Spleen (tissue), 7 donors: ENCODE measurements around the gene EYS.

Experiments
- CTCF ChIP-seq, 11 experiments: fragments of 200-600 bp in 7 of 11; fragments of 450-650 bp in 4 of 11; sonication (generic) in 4 of 11; IDR thresholded peaks in 8 of 11; conservative IDR thresholded peaks in 3 of 11; 1 replicate in 7 of 11; 2 replicates in 4 of 11; pipeline versions ENCODE4 v1.4.0 to v1.8.0; 2016 to 2021; ENCODE audit warnings: antibody characterized with exemption in 11 of 11, inconsistent platforms in 4 of 11, mild to moderate bottlenecking in 1 of 11
- POLR2A ChIP-seq, 3 donors: fragments of 450-650 bp; IDR thresholded peaks; one replicate each; pipeline ENCODE4 v1.5.1; 2017; ENCODE audit warnings: antibody characterized with exemption in 3 of 3, mild to moderate bottlenecking in 1 of 3
- POLR2AphosphoS5 ChIP-seq, 3 donors: sonication (generic); formaldehyde crosslinking; IDR thresholded peaks; one replicate each; pipeline ENCODE4 v1.5.1; 2017; ENCODE audit warnings: antibody characterized with exemption in 3 of 3
- donor health status: DM: no; HTN: no; CAD: no; lungs with moderate emphysema.
- donor health status: DM: no; HTN: no; CAD: no.
- donor health status: DM: no; HTN: no; CAD: no.

DNA sequence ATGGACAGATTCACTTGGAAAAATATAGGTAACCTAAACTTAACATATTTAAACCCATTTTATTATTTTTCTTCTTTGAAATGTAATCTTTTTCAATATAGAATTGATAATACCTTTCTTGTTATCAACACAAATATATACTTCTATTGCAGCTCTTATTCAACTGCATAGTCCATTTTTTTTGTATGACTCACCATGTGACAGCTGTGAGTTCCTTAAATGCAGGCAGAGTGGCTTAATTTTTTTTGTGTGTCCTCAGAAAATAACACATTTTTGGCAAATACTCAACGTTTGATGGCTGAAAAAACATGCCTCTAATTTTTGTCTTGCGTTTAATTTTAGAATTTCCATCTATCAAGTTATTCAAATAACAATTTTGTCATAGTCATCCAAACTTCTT is 1616.7 kb downstream of the EYS start:
- no peak for TF ChIP-seq CTCF (IDR thresholded peaks at IDR 0.05 in 8 of 11, conservative IDR thresholded peaks at IDR 0.05 in 3 of 11)
- TF ChIP-seq POLR2A (IDR thresholded peaks at IDR 0.05): no peak
- no peak for TF ChIP-seq POLR2AphosphoS5 (IDR thresholded peaks at IDR 0.05)
